Neural progenitor cell (in vitro differentiated cells): ENCODE data around the gene OR5H14.

Experiments used
- CTCF ChIP-seq: fragments of 200-600 bp; sonication (generic); IDR thresholded peaks from 2 replicates; pipeline ENCODE4 v1.5.1; 2017; ENCODE audit warnings: antibody characterized with exemption, mild to moderate bottlenecking
- EZH2 ChIP-seq: fragments of 200-600 bp; sonication (generic); IDR thresholded peaks from 2 replicates; pipeline ENCODE4 v1.6.1; 2017; ENCODE audit warnings: antibody characterized with exemption, mild to moderate bottlenecking, moderate library complexity

- TF ChIP-seq CTCF: no peak
- TF ChIP-seq EZH2: no peak
Observed at GRCh38 chr3:98147179-98147578, at the start of gene OR5H14.
